Measurements from ENCODE around the gene HERC2. TPM values are rescaled to one million over a fixed set of nuclear protein-coding genes. Genes with fewer than 3 reads are reported as not detected.
"Not testable (repeated sequence)": the region's sequence is repeated elsewhere in the genome, so short reads cannot be mapped to it uniquely, and the experiment has no call there.

Gene HERC2
- total RNA-seq, 2 donors from 2014 or later: 105 to 112 TPM

DNA sequence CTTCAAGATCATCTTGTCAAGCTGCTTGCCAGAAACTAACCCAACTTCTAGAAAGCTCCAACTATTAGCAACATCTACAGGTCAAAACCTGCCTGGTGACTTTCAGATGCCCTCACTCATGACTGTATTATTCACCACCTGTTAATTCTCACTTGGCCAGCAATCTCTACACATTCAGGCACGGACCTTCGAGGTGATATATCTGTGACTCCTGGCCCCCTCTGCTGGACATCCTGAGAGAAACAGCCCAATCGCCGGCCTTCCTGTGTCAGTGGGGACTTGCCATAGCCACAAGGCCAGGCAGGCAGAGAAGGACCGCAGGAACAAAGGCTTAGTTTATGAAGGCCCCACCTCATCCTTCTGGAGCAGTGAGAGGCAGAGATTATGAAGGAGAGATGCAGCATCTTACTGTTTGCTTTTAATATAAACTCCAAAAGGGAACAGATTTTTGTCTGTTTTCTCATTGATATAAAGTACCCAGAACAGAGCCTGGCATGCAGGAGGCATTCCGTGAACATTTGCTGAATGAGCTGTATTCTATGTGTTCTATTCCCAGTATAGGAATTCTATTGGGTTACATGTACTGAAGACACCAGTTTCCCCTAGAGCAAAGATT, 198.5 kb downstream of the HERC2 start:
- peaks cover 66% of the 10 kb centered on the region for H3K36me3 Mint-ChIP-seq (ENCODE audit: low read depth)
- no peaks in the 10 kb centered on the region for H3K27me3 Mint-ChIP-seq (ENCODE audit: insufficient read depth)
- no peak overlapping the region for H3K4me3 Mint-ChIP-seq
- no peak overlapping the region for H3K27ac Mint-ChIP-seq
- H3K36me3 ChIP-seq (ENCODE audit: control insufficient read depth, insufficient read depth, low read length): peaks cover 71% of the 10 kb centered on the region
- no peaks in the 10 kb centered on the region for H3K27me3 ChIP-seq (ENCODE audit: control insufficient read depth, insufficient read depth, low read length, poor library complexity, severe bottlenecking)
- H3K4me1 ChIP-seq (ENCODE audit: control insufficient read depth, insufficient read depth, low read length): no peaks in the 10 kb centered on the region
- no peak overlapping the region for H3K27ac ChIP-seq (ENCODE audit: low read depth, low read length)
- peak; percentile 81 for TF ChIP-seq CTCF (conservative IDR thresholded peaks at IDR 0.05)
- H3K4me3 ChIP-seq (ENCODE audit: low read length): no peak overlapping the region
- WGBS, 2 experiments (ENCODE audit: insufficient coverage in 1 of 2, insufficient read length in 1 of 2): 48 to 58% methylated on average over 6 of the region's 6 CpGs
- no peaks in the 10 kb centered on the region for H3K4me1 Mint-ChIP-seq
- H3K9me3 Mint-ChIP-seq: no peaks in the 10 kb centered on the region
- DNase-seq: peak; percentile 95
- no peak overlapping the region for H3K9ac ChIP-seq (ENCODE audit: extremely low read depth, low read length, poor library complexity, severe bottlenecking)
- no peaks in the 10 kb centered on the region for H3K9me3 ChIP-seq (ENCODE audit: control insufficient read depth, low read length)

- H3K9me3 Mint-ChIP-seq: no peaks in the 10 kb centered on the region
- no peak overlapping the region for H3K9ac ChIP-seq (ENCODE audit: extremely low read depth, low read length, poor library complexity, severe bottlenecking)
- H3K4me3 Mint-ChIP-seq: no peak overlapping the region
- no peaks in the 10 kb centered on the region for H3K4me1 Mint-ChIP-seq
- no peaks in the 10 kb centered on the region for H3K27me3 ChIP-seq (ENCODE audit: control insufficient read depth, insufficient read depth, low read length, poor library complexity, severe bottlenecking)
- H3K27ac Mint-ChIP-seq: no peak overlapping the region
- 89% methylated on average over 7 to 28 of the region's 28 CpGs for WGBS, 2 experiments (ENCODE audit: insufficient coverage in 1 of 2, insufficient read length in 1 of 2)
- H3K36me3 ChIP-seq (ENCODE audit: control insufficient read depth, insufficient read depth, low read length): peaks cover 71% of the 10 kb centered on the region
- H3K9me3 ChIP-seq (ENCODE audit: control insufficient read depth, low read length): no peaks in the 10 kb centered on the region
- no peak overlapping the region for H3K4me3 ChIP-seq (ENCODE audit: low read length)
- no peak for TF ChIP-seq CTCF (conservative IDR thresholded peaks at IDR 0.05)
- DNase-seq: peak; percentile 26
- H3K4me1 ChIP-seq (ENCODE audit: control insufficient read depth, insufficient read depth, low read length): no peaks in the 10 kb centered on the region
- H3K27me3 Mint-ChIP-seq (ENCODE audit: insufficient read depth): no peaks in the 10 kb centered on the region
- no peak overlapping the region for H3K27ac ChIP-seq (ENCODE audit: low read depth, low read length)
- H3K36me3 Mint-ChIP-seq (ENCODE audit: low read depth): peaks cover 67% of the 10 kb centered on the region
Observed at GRCh38 chr15:28122038-28122949, 199.7 kb downstream of the HERC2 start.

GRCh38 chr15:28121577-28121976, 200.4 kb downstream of the HERC2 start:
- WGBS, 2 experiments (ENCODE audit: insufficient coverage in 1 of 2, insufficient read length in 1 of 2): 94 to 95% methylated on average over 3 to 9 of the region's 16 CpGs
- H3K4me3 Mint-ChIP-seq; H3K9ac ChIP-seq (ENCODE audit: extremely low read depth, low read length, poor library complexity, severe bottlenecking); H3K4me1 ChIP-seq (ENCODE audit: control insufficient read depth, insufficient read depth, low read length); H3K4me1 Mint-ChIP-seq; H3K4me3 ChIP-seq (ENCODE audit: low read length); H3K27ac ChIP-seq (ENCODE audit: low read depth, low read length); H3K27me3 Mint-ChIP-seq (ENCODE audit: insufficient read depth); H3K27me3 ChIP-seq (ENCODE audit: control insufficient read depth, insufficient read depth, low read length, poor library complexity, severe bottlenecking); DNase-seq; H3K27ac Mint-ChIP-seq; H3K9me3 Mint-ChIP-seq; H3K9me3 ChIP-seq (ENCODE audit: control insufficient read depth, low read length): not testable (repeated sequence)
- H3K36me3 Mint-ChIP-seq (ENCODE audit: low read depth): peaks cover 71% of the 10 kb centered on the region
- H3K36me3 ChIP-seq (ENCODE audit: control insufficient read depth, insufficient read depth, low read length): peaks cover 74% of the 10 kb centered on the region
